ENCODE measurements around the gene HIPK4. TPM values are rescaled to one million over a fixed set of nuclear protein-coding genes. Genes with fewer than 3 reads are reported as not detected.

The HIPK4 gene
- total and polyA plus RNA-seq, 2 experiments from 2014 or later = 0.21 to 0.52 TPM

DNA sequence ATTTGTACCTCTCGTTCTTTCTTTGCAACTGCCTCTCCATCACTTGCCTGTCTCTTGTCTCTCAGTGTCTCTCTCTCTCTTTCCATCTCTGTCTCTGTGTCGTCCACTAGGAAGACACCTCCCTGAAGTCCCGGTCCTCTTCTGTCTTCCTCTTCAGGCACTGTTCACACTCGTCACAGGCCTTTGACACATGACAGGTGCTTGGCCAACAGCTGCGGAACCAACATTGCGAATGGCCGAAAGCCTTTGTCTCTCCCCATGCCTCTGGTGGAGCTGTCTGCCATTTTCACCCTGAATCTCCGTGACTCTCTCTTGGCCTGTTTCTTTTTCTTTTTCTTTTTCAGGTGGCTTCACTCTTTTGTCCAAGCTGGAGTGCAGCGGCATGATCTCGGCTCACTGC, 2.8 kb downstream of the HIPK4 start (continued):
- TF ChIP-seq, protein P1, sequence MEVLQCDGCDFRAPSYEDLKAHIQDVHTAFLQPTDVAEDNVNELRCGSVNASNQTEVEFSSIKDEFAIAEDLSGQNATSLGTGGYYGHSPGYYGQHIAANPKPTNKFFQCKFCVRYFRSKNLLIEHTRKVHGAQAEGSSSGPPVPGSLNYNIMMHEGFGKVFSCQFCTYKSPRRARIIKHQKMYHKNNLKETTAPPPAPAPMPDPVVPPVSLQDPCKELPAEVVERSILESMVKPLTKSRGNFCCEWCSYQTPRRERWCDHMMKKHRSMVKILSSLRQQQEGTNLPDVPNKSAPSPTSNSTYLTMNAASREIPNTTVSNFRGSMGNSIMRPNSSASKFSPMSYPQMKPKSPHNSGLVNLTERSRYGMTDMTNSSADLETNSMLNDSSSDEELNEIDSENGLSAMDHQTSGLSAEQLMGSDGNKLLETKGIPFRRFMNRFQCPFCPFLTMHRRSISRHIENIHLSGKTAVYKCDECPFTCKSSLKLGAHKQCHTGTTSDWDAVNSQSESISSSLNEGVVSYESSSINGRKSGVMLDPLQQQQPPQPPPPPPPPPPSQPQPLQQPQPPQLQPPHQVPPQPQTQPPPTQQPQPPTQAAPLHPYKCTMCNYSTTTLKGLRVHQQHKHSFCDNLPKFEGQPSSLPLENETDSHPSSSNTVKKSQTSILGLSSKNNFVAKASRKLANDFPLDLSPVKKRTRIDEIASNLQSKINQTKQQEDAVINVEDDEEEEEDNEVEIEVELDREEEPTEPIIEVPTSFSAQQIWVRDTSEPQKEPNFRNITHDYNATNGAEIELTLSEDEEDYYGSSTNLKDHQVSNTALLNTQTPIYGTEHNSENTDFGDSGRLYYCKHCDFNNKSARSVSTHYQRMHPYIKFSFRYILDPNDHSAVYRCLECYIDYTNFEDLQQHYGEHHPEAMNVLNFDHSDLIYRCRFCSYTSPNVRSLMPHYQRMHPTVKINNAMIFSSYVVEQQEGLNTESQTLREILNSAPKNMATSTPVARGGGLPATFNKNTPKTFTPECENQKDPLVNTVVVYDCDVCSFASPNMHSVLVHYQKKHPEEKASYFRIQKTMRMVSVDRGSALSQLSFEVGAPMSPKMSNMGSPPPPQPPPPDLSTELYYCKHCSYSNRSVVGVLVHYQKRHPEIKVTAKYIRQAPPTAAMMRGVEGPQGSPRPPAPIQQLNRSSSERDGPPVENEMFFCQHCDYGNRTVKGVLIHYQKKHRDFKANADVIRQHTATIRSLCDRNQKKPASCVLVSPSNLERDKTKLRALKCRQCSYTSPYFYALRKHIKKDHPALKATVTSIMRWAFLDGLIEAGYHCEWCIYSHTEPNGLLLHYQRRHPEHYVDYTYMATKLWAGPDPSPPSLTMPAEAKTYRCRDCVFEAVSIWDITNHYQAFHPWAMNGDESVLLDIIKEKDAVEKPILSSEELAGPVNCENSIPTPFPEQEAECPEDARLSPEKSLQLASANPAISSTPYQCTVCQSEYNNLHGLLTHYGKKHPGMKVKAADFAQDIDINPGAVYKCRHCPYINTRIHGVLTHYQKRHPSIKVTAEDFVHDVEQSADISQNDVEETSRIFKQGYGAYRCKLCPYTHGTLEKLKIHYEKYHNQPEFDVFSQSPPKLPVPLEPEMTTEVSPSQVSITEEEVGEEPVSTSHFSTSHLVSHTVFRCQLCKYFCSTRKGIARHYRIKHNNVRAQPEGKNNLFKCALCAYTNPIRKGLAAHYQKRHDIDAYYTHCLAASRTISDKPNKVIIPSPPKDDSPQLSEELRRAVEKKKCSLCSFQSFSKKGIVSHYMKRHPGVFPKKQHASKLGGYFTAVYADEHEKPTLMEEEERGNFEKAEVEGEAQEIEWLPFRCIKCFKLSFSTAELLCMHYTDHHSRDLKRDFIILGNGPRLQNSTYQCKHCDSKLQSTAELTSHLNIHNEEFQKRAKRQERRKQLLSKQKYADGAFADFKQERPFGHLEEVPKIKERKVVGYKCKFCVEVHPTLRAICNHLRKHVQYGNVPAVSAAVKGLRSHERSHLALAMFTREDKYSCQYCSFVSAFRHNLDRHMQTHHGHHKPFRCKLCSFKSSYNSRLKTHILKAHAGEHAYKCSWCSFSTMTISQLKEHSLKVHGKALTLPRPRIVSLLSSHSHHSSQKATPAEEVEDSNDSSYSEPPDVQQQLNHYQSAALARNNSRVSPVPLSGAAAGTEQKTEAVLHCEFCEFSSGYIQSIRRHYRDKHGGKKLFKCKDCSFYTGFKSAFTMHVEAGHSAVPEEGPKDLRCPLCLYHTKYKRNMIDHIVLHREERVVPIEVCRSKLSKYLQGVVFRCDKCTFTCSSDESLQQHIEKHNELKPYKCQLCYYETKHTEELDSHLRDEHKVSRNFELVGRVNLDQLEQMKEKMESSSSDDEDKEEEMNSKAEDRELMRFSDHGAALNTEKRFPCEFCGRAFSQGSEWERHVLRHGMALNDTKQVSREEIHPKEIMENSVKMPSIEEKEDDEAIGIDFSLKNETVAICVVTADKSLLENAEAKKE (CRISPR knock-in tag; IDR thresholded peaks at IDR 0.05) = no peak
- TF ChIP-seq, protein P2, sequence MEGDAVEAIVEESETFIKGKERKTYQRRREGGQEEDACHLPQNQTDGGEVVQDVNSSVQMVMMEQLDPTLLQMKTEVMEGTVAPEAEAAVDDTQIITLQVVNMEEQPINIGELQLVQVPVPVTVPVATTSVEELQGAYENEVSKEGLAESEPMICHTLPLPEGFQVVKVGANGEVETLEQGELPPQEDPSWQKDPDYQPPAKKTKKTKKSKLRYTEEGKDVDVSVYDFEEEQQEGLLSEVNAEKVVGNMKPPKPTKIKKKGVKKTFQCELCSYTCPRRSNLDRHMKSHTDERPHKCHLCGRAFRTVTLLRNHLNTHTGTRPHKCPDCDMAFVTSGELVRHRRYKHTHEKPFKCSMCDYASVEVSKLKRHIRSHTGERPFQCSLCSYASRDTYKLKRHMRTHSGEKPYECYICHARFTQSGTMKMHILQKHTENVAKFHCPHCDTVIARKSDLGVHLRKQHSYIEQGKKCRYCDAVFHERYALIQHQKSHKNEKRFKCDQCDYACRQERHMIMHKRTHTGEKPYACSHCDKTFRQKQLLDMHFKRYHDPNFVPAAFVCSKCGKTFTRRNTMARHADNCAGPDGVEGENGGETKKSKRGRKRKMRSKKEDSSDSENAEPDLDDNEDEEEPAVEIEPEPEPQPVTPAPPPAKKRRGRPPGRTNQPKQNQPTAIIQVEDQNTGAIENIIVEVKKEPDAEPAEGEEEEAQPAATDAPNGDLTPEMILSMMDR (conservative IDR thresholded peaks at IDR 0.05; ENCODE audit: low read depth in 2 of 2) = no peak
- TF ChIP-seq, protein P3, sequence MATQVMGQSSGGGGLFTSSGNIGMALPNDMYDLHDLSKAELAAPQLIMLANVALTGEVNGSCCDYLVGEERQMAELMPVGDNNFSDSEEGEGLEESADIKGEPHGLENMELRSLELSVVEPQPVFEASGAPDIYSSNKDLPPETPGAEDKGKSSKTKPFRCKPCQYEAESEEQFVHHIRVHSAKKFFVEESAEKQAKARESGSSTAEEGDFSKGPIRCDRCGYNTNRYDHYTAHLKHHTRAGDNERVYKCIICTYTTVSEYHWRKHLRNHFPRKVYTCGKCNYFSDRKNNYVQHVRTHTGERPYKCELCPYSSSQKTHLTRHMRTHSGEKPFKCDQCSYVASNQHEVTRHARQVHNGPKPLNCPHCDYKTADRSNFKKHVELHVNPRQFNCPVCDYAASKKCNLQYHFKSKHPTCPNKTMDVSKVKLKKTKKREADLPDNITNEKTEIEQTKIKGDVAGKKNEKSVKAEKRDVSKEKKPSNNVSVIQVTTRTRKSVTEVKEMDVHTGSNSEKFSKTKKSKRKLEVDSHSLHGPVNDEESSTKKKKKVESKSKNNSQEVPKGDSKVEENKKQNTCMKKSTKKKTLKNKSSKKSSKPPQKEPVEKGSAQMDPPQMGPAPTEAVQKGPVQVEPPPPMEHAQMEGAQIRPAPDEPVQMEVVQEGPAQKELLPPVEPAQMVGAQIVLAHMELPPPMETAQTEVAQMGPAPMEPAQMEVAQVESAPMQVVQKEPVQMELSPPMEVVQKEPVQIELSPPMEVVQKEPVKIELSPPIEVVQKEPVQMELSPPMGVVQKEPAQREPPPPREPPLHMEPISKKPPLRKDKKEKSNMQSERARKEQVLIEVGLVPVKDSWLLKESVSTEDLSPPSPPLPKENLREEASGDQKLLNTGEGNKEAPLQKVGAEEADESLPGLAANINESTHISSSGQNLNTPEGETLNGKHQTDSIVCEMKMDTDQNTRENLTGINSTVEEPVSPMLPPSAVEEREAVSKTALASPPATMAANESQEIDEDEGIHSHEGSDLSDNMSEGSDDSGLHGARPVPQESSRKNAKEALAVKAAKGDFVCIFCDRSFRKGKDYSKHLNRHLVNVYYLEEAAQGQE (IDR thresholded peaks at IDR 0.05; ENCODE audit: unreplicated experiment) = no peak
- TF ChIP-seq STAT1 (IDR thresholded peaks at IDR 0.05; ENCODE audit: unreplicated experiment) = no peak
